ENCODE results near the gene TGFBR3. TPM values are rescaled to one million over a fixed set of nuclear protein-coding genes. Genes with fewer than 3 reads are reported as not detected.

The TGFBR3 gene
- total RNA-seq, 1 experiment from 2014 or later: 4.2 TPM

DNA sequence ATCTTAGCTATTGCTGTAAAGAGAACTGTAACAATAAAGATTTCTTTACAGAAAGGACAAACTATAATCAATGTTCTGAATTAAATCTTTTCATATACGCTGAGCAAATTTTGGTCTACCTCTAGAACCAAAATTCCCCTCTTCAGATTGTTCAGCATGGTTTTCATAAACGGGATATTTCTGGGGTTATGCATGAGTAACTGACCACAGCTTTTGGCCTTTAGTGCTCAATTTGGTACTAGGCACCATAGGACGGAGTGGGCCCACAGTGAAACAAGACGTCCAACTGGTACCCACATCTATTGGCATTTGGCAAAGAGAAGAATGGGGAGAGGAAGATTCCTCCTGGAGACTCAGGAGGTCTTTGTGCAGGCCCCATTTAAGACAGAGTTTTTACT lies 184.5 kb downstream of the TGFBR3 start (continued):
- TF ChIP-seq ATF6 (CRISPR knock-in tag; IDR thresholded peaks at IDR 0.05) (no peak), MYBL2 (CRISPR knock-in tag; IDR thresholded peaks at IDR 0.05) (no peak)
- TF ChIP-seq, protein P1, sequence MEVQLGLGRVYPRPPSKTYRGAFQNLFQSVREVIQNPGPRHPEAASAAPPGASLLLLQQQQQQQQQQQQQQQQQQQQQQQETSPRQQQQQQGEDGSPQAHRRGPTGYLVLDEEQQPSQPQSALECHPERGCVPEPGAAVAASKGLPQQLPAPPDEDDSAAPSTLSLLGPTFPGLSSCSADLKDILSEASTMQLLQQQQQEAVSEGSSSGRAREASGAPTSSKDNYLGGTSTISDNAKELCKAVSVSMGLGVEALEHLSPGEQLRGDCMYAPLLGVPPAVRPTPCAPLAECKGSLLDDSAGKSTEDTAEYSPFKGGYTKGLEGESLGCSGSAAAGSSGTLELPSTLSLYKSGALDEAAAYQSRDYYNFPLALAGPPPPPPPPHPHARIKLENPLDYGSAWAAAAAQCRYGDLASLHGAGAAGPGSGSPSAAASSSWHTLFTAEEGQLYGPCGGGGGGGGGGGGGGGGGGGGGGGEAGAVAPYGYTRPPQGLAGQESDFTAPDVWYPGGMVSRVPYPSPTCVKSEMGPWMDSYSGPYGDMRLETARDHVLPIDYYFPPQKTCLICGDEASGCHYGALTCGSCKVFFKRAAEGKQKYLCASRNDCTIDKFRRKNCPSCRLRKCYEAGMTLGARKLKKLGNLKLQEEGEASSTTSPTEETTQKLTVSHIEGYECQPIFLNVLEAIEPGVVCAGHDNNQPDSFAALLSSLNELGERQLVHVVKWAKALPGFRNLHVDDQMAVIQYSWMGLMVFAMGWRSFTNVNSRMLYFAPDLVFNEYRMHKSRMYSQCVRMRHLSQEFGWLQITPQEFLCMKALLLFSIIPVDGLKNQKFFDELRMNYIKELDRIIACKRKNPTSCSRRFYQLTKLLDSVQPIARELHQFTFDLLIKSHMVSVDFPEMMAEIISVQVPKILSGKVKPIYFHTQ (CRISPR knock-in tag; IDR thresholded peaks at IDR 0.05): no peak
- TF ChIP-seq, protein P2, sequence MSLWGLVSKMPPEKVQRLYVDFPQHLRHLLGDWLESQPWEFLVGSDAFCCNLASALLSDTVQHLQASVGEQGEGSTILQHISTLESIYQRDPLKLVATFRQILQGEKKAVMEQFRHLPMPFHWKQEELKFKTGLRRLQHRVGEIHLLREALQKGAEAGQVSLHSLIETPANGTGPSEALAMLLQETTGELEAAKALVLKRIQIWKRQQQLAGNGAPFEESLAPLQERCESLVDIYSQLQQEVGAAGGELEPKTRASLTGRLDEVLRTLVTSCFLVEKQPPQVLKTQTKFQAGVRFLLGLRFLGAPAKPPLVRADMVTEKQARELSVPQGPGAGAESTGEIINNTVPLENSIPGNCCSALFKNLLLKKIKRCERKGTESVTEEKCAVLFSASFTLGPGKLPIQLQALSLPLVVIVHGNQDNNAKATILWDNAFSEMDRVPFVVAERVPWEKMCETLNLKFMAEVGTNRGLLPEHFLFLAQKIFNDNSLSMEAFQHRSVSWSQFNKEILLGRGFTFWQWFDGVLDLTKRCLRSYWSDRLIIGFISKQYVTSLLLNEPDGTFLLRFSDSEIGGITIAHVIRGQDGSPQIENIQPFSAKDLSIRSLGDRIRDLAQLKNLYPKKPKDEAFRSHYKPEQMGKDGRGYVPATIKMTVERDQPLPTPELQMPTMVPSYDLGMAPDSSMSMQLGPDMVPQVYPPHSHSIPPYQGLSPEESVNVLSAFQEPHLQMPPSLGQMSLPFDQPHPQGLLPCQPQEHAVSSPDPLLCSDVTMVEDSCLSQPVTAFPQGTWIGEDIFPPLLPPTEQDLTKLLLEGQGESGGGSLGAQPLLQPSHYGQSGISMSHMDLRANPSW (CRISPR knock-in tag; conservative IDR thresholded peaks at IDR 0.05; ENCODE audit: low read depth): no peak

DNA sequence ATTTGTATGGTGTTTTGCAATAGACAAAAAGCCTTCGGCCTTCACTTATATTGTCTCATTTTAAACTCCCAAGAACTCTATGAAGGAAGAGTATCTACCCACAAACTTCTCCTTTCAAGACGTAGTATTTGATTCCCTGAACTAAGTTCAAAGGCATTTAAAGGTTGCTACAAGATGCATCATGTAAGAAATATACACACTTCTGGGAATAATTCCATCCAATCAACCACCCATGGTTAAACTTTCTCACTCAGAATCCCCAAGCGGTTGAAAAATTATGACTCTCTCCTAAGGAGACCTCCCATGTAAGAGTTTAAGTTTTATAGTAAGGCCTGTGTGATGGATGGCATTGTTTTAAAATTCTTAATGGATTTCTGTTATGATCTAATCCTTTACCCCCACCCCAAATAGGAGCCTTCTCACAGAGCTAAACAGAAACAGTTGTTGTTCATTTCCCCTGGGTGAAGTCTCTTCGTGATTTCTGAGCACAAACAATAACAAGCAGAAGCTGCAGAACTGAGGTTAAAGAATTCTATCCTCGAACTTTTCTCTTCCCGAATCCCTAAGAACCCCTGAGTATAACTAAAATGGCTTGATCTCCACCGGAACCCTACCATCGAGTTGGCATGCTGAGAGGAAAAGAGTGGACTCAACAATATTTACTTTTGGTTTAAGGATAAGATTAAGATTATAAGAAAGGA lies 185.0 kb downstream of the TGFBR3 start:
- no peak for ATAC-seq
- TF ChIP-seq HMGA2 (CRISPR knock-in tag; IDR thresholded peaks at IDR 0.05): no peak
- no peak for DNase-seq (ENCODE audit: low spot score)

DNA sequence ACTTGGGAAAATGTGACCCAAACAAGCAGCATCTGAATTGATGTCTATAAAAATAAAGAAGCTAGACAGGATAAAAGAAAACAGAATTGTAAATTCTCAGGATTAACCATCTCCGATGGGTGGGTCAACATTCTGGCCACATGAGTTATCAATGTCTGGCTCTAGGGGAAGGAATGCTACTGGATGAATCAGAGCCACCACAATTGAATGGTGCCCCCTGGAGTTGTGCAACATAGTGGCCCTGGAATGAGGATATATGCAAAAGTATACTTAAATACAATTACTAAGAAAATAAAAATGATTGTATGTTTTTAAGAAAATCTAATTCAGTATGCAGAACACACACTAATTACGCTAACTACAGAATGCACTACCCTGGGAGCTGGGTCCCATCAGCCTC lies 185.6 kb downstream of the TGFBR3 start:
- DNase-seq (ENCODE audit: low spot score) (no peak), ATAC-seq (no peak)
- Mint-ChIP-seq H3K27ac (no peak overlapping the region), H3K27me3 (ENCODE audit: low read depth) (no peaks in the 10 kb centered on the region), H3K9me3 (no peaks in the 10 kb centered on the region), H3K36me3 (no peaks in the 10 kb centered on the region), H3K4me3 (no peak overlapping the region), H3K4me1 (peaks cover 21% of the 10 kb centered on the region)
- CTCF ChIA-PET: interaction anchor here (1.2 kb wide), 1 partner anchor 64 kb away, joined by 3 read pairs; no protein-coding TSS in a partner anchor
- POLR2A ChIA-PET: no interaction called here
- TF ChIP-seq SOX15 (CRISPR knock-in tag; IDR thresholded peaks at IDR 0.05) (no peak), ATF6 (CRISPR knock-in tag; IDR thresholded peaks at IDR 0.05) (no peak), JUN (CRISPR knock-in tag; IDR thresholded peaks at IDR 0.05) (no peak), ZNF138 (CRISPR knock-in tag; conservative IDR thresholded peaks at IDR 0.05) (no peak), HMGA2 (CRISPR knock-in tag; IDR thresholded peaks at IDR 0.05) (no peak), GTF2I (CRISPR knock-in tag; conservative IDR thresholded peaks at IDR 0.05) (no peak), NFYB (CRISPR knock-in tag; conservative IDR thresholded peaks at IDR 0.05; ENCODE audit: low read depth) (no peak), AFF4 (CRISPR knock-in tag; IDR thresholded peaks at IDR 0.05; ENCODE audit: borderline replicate concordance) (no peak), JAZF1 (CRISPR knock-in tag; IDR thresholded peaks at IDR 0.05) (no peak), ZNF423 (CRISPR knock-in tag; IDR thresholded peaks at IDR 0.05) (no peak)
- TF ChIP-seq, protein P3, sequence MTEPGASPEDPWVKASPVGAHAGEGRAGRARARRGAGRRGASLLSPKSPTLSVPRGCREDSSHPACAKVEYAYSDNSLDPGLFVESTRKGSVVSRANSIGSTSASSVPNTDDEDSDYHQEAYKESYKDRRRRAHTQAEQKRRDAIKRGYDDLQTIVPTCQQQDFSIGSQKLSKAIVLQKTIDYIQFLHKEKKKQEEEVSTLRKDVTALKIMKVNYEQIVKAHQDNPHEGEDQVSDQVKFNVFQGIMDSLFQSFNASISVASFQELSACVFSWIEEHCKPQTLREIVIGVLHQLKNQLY (CRISPR knock-in tag; IDR thresholded peaks at IDR 0.05): no peak
- TF ChIP-seq, protein P1 (CRISPR knock-in tag; IDR thresholded peaks at IDR 0.05): no peak

More for the DNA sequence above, 185.0 kb downstream of the TGFBR3 start:
- no peaks in the 10 kb centered on the region for H3K27me3 Mint-ChIP-seq (ENCODE audit: low read depth)
- no peak overlapping the region for H3K4me3 Mint-ChIP-seq
- H3K27ac Mint-ChIP-seq: no peak overlapping the region
- ChIA-PET CTCF (interaction anchor here (1.2 kb wide), 1 partner anchor 63 kb away, joined by 3 read pairs; no protein-coding TSS in a partner anchor), POLR2A (no interaction called here)
- no peaks in the 10 kb centered on the region for H3K9me3 Mint-ChIP-seq
- H3K4me1 Mint-ChIP-seq: peaks cover 27% of the 10 kb centered on the region
- no peaks in the 10 kb centered on the region for H3K36me3 Mint-ChIP-seq
